ENCODE measurements around the gene PSME4. TPM values are rescaled to one million over a fixed set of nuclear protein-coding genes. Genes with fewer than 3 reads are reported as not detected.
"Not testable (repeated sequence)": the region's sequence is repeated elsewhere in the genome, so short reads cannot be mapped to it uniquely, and the experiment has no call there.

PSME4 gene
- total RNA-seq, 2 experiments from 2014 or later: 57.0 to 70.0 TPM

DNA sequence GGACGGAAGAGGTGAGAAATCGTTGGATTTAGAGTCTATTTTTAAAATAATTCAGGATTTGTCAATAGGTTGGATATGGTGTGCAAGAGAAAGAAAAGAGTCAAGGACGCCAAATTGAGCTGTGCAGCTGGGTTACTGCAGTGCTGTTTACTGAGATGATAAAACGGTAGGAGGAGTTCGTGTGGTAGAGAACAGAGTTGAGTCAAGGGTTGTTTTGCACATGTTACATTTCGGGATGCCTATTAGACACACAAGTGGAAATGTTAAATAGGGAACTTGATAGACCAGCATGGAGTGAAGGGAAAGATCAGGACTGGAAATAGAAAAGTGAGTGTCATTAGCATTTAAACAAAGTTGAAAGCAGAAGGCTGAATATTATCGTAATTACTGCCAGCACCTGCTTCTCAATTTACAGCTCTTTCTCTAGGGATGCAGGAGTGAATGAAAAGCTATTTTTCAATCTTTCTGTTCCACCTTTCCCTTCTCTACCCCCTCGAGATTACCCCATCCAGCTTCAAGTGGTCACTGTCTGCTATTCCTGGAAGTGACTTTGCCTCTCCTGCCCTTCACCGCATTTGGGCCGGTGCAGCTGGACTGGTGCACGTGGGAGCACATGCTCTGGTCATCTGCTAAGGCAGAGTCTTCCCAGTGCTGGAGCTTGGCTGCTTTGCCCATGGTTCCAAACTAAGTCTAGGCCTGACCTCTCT lies 141.4 kb downstream of the PSME4 start:
- no peak for ATAC-seq

GRCh38 chr2:53828331-53828730 lies 142.5 kb downstream of the PSME4 start:
- ATAC-seq (no peak), DNase-seq (no peak)
- H3K27me3 Mint-ChIP-seq: no peaks in the 10 kb centered on the region
- no peak overlapping the region for H3K4me3 Mint-ChIP-seq
- H3K4me1 Mint-ChIP-seq: no peaks in the 10 kb centered on the region
- H3K9me3 Mint-ChIP-seq (ENCODE audit: low read depth): no peaks in the 10 kb centered on the region
- no peaks in the 10 kb centered on the region for H3K36me3 Mint-ChIP-seq
- no peak overlapping the region for H3K27ac Mint-ChIP-seq
- CTCF ChIA-PET: no interaction called here

More for the DNA sequence above, 141.4 kb downstream of the PSME4 start:
- no peak overlapping the region for H3K4me3 Mint-ChIP-seq
- H3K4me1 Mint-ChIP-seq: no peaks in the 10 kb centered on the region
- no peaks in the 10 kb centered on the region for H3K27me3 Mint-ChIP-seq
- H3K36me3 Mint-ChIP-seq: no peaks in the 10 kb centered on the region
- CTCF ChIA-PET: no interaction called here
- H3K27ac Mint-ChIP-seq: no peak overlapping the region
- H3K9me3 Mint-ChIP-seq (ENCODE audit: low read depth): no peaks in the 10 kb centered on the region
- no peak for DNase-seq

GRCh38 chr2:53827398-53828175 lies 143.2 kb downstream of the PSME4 start:
- Mint-ChIP-seq H3K4me3 (no peak overlapping the region), H3K36me3 (no peaks in the 10 kb centered on the region), H3K27me3 (no peaks in the 10 kb centered on the region), H3K27ac (no peak overlapping the region), H3K9me3 (ENCODE audit: low read depth) (no peaks in the 10 kb centered on the region), H3K4me1 (no peaks in the 10 kb centered on the region)
- no peak for ATAC-seq
- CTCF ChIA-PET: no interaction called here
- DNase-seq: no peak

DNA sequence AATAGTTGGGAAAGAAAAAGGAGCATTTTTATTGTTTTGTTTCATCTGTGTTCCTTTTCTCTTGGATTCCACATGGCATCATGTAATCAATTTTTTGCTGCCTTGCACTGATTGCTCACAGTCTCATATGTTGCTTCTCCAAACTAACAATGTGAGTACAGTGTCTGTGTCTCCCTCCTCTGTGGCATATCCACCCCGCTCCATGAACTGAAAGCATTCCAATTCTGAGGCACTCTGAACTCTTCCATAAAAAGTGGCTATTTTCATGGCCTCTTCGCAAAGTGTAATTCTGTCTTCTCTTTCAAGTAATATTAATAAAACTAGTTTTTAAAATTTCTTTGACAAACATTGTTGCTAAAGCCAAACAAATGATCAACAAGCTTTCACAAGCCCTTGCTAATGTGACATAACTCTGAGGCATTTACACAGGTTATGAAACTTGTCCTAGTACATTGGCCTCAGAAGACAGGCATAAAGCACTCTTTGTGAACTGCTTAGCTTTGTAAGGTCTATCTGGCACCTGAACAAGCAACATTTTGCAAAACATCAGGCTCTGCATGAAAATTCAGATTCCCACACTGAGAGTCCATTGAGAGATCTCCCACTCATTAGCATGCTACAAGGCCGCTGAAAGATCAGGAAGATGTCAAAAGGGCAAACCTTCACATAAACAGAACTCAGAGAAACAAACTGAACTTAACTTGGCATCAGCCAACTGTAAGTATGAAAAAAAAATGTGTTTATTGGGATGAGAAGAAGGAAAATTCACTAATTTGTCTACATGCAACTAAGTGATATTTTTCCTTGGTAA lies 144.0 kb downstream of the PSME4 start:
- H3K27me3 Mint-ChIP-seq: no peaks in the 10 kb centered on the region
- DNase-seq: no peak
- CTCF ChIA-PET: no interaction called here
- no peak overlapping the region for H3K27ac Mint-ChIP-seq
- no peak for ATAC-seq
- no peaks in the 10 kb centered on the region for H3K9me3 Mint-ChIP-seq (ENCODE audit: low read depth)
- no peak overlapping the region for H3K4me3 Mint-ChIP-seq
- H3K4me1 Mint-ChIP-seq: no peaks in the 10 kb centered on the region
- H3K36me3 Mint-ChIP-seq: no peaks in the 10 kb centered on the region

DNA sequence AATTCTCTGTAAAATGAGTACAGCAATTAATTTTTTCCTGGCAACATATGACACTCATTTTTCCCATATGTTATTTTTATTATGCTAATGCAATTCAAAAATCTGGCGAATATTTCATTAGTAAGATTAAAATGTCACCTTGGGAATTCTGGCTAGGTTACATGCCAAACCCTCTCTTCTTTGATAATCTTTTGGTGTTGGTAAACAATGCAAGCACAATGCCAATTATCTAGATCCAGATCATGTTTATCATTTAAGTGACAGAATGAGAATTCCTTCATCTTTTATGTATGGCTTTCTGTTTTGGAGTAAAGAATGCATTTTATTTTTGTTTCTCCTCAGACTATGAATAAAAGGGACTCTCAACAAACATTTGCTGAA lies 144.8 kb downstream of the PSME4 start:
- CTCF ChIA-PET: no interaction called here
- DNase-seq (no peak), ATAC-seq (no peak)
- no peaks in the 10 kb centered on the region for H3K27me3 Mint-ChIP-seq
- no peak overlapping the region for H3K27ac Mint-ChIP-seq
- H3K36me3 Mint-ChIP-seq: no peaks in the 10 kb centered on the region
- H3K9me3 Mint-ChIP-seq (ENCODE audit: low read depth): no peaks in the 10 kb centered on the region
- no peak overlapping the region for H3K4me3 Mint-ChIP-seq
- no peaks in the 10 kb centered on the region for H3K4me1 Mint-ChIP-seq

DNA sequence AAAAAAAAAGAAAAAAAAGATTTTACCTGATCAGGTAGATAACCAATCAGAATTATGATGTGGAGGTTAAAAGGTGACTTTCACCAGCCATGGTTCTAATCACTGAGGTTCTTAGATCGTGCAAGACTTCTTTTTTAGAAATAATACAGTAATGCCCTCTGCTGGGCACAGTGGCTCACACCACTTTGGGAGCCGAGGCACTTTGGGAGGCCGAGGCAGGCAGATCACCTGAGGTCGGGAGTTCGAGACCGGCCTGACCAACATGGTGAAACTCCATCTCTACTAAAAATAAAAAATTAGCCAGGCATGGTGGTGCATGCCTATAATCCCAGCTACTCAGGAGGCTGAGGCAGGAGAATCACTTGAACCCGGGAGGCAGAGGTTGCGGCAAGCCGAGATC lies 147.2 kb downstream of the PSME4 start:
- CTCF ChIA-PET: interaction anchor here (0.7 kb wide), 1 partner anchor 129 kb away, joined by 3 read pairs; no protein-coding TSS in a partner anchor
- H3K9me3 Mint-ChIP-seq (ENCODE audit: low read depth); ATAC-seq; H3K36me3 Mint-ChIP-seq; H3K4me3 Mint-ChIP-seq; H3K27ac Mint-ChIP-seq; H3K27me3 Mint-ChIP-seq; DNase-seq; H3K4me1 Mint-ChIP-seq: not testable (repeated sequence)

- H3K27ac Mint-ChIP-seq: no peak overlapping the region
- no peaks in the 10 kb centered on the region for H3K27me3 Mint-ChIP-seq
- CTCF ChIA-PET: no interaction called here
- H3K9me3 Mint-ChIP-seq (ENCODE audit: low read depth): no peaks in the 10 kb centered on the region
- H3K36me3 Mint-ChIP-seq: peaks cover 8% of the 10 kb centered on the region
- no peaks in the 10 kb centered on the region for H3K4me1 Mint-ChIP-seq
- ATAC-seq: no peak
- H3K4me3 Mint-ChIP-seq: no peak overlapping the region
- DNase-seq: no peak
Measured at GRCh38 chr2:53821810-53822209, 149.0 kb downstream of the PSME4 start.

- Mint-ChIP-seq H3K27ac (no peak overlapping the region), H3K4me1 (no peaks in the 10 kb centered on the region), H3K27me3 (no peaks in the 10 kb centered on the region), H3K36me3 (peaks cover 14% of the 10 kb centered on the region), H3K4me3 (no peak overlapping the region), H3K9me3 (ENCODE audit: low read depth) (no peaks in the 10 kb centered on the region)
- CTCF ChIA-PET: no interaction called here
- DNase-seq (no peak), ATAC-seq (no peak)
Measured at GRCh38 chr2:53820711-53821110, 150.1 kb downstream of the PSME4 start.

- DNase-seq (no peak), ATAC-seq (no peak)
- Mint-ChIP-seq H3K27me3 (no peaks in the 10 kb centered on the region), H3K9me3 (ENCODE audit: low read depth) (no peaks in the 10 kb centered on the region), H3K4me3 (no peak overlapping the region), H3K27ac (no peak overlapping the region), H3K36me3 (peaks cover 20% of the 10 kb centered on the region), H3K4me1 (no peaks in the 10 kb centered on the region)
- CTCF ChIA-PET: no interaction called here
Measured at GRCh38 chr2:53820048-53820447, 150.7 kb downstream of the PSME4 start.

GRCh38 chr2:53819634-53820033 lies 151.2 kb downstream of the PSME4 start:
- no peaks in the 10 kb centered on the region for H3K9me3 Mint-ChIP-seq (ENCODE audit: low read depth)
- no peak overlapping the region for H3K27ac Mint-ChIP-seq
- ATAC-seq (no peak), DNase-seq (no peak)
- no peak overlapping the region for H3K4me3 Mint-ChIP-seq
- CTCF ChIA-PET: no interaction called here
- no peaks in the 10 kb centered on the region for H3K27me3 Mint-ChIP-seq
- H3K4me1 Mint-ChIP-seq: no peaks in the 10 kb centered on the region
- peaks cover 22% of the 10 kb centered on the region for H3K36me3 Mint-ChIP-seq

- H3K36me3 Mint-ChIP-seq: peaks cover 24% of the 10 kb centered on the region
- DNase-seq (no peak), ATAC-seq (no peak)
- no peak overlapping the region for H3K27ac Mint-ChIP-seq
- no peaks in the 10 kb centered on the region for H3K4me1 Mint-ChIP-seq
- no peaks in the 10 kb centered on the region for H3K9me3 Mint-ChIP-seq (ENCODE audit: low read depth)
- no peak overlapping the region for H3K4me3 Mint-ChIP-seq
- CTCF ChIA-PET: no interaction called here
- no peaks in the 10 kb centered on the region for H3K27me3 Mint-ChIP-seq
Measured at GRCh38 chr2:53818854-53819435, 151.8 kb downstream of the PSME4 start.

Measured in activated CD8-positive, alpha-beta memory T cell treated with anti-CD3 and anti-CD28 coated beads, Interleukin-2, amount 10 ng/mL, durations not matched to agents 7 days and 5 days (primary cell).